ENCODE results near the gene BPIFB6.
A peak's percentile ranks its signal among the peaks of the same experiment; 100 is the strongest.
"Not testable (repeated sequence)": the region's sequence is repeated elsewhere in the genome, so short reads cannot be mapped to it uniquely, and the experiment has no call there.

The BPIFB6 gene

DNA sequence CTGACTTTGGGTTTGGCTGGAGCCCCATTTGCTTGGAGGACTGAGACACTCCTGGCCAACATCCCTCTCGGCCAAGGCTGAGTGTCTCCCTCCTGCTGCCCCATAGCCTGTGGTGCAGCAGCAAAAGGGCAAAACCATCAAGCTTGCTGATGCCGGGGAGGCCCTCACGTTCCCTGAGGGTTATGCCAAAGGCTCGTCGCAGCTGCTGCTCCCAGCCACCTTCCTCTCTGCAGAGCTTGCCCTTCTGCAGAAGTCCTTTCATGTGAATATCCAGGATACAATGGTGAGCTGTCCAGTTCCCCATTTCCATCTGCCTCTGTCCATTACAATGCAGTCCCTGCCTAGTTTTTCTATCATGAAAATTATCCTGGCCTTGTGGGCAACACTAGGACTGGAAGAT is 6.0 kb downstream of the BPIFB6 start:
- no peak for DNase-seq (ENCODE audit: low read depth)
- TF ChIP-seq, protein P1, sequence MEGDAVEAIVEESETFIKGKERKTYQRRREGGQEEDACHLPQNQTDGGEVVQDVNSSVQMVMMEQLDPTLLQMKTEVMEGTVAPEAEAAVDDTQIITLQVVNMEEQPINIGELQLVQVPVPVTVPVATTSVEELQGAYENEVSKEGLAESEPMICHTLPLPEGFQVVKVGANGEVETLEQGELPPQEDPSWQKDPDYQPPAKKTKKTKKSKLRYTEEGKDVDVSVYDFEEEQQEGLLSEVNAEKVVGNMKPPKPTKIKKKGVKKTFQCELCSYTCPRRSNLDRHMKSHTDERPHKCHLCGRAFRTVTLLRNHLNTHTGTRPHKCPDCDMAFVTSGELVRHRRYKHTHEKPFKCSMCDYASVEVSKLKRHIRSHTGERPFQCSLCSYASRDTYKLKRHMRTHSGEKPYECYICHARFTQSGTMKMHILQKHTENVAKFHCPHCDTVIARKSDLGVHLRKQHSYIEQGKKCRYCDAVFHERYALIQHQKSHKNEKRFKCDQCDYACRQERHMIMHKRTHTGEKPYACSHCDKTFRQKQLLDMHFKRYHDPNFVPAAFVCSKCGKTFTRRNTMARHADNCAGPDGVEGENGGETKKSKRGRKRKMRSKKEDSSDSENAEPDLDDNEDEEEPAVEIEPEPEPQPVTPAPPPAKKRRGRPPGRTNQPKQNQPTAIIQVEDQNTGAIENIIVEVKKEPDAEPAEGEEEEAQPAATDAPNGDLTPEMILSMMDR (conservative IDR thresholded peaks at IDR 0.05; ENCODE audit: low read length), result no peak
- no peak overlapping the region for H3K4me3 ChIP-seq (ENCODE audit: low read length)

DNA sequence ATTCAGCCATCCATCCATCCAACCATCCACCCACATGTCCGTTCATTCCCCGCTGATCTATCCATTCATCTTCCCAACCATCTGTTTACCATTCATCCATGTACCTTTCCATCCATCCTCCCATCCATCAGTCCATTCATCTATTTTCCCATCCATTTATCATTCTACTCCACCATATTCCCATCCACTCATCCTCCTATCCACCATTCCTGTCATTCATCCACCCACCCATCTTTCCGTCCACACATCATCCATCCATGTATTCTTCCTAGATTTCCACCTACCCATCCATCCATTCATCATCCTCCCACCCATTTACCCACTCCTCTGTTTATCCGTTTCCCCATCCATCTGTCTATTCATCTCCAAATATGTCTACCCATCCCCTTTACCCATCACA is 6.8 kb downstream of the BPIFB6 start:
- TF ChIP-seq, protein P1 (conservative IDR thresholded peaks at IDR 0.05; ENCODE audit: low read length), result no peak
- H3K4me3 ChIP-seq (ENCODE audit: low read length), result no peak overlapping the region
- DNase-seq (ENCODE audit: low read depth), result no peak

DNA sequence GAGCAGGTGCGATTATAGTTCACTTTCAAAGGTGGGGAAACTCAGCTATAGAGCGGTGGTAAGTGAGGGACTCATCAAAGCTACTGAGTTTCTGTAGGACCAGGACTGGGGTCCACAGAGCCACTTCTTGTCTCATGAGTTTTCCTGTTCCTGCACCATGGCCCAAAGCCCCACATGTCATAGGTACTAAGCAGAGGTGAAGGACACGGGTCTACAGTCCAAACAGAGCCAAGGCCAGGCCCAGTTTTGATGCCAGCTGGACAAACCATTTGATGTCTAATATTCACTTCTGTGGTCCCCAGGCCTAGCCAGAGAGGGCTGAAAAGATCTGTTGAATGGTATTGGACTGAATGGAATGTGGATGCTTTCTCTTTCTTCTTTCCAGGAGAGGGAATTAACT is 11.0 kb downstream of the BPIFB6 start:
- no peak overlapping the region for H3K4me3 ChIP-seq (ENCODE audit: low read length)
- TF ChIP-seq, protein P1 (conservative IDR thresholded peaks at IDR 0.05; ENCODE audit: low read length), result no peak
- DNase-seq (ENCODE audit: low read depth), result no peak

DNA sequence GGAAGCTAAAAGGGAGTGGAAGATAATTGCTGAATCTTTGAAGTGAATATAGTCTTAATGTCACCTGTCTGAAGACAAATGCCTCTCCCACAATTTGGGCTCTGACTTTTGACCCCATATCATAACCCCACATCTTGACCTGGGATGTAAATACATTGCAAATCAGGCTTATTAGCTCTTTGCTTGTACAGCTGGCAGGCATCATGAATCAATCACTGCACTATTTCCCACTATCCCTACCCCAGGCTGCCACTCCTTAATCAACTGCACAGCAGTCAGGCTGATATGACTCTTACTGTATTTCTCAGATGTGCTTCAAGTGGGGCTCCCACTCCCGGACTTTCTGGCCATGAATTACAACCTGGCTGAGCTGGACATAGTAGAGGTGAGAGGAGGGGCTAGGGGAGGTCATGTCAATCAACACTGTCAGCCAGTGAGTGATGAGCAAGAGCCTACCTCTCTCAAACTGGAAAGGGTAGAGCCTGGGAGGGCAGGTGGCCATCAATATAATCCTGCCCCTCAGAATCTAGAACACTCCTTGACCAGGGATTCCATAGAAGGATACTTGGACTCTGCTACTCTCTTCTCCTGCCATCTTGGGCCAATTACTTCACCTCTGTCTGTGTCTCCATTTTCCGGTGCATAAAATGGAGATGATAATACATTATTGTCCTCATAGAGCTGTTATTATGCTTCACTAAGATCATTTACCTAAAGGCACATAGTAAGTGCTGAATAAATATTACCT is 11.7 kb downstream of the BPIFB6 start:
- TF ChIP-seq, protein P1 (conservative IDR thresholded peaks at IDR 0.05; ENCODE audit: low read length), result no peak
- H3K4me3 ChIP-seq (ENCODE audit: low read length), result no peak overlapping the region
- DNase-seq (ENCODE audit: low read depth), result no peak

DNA sequence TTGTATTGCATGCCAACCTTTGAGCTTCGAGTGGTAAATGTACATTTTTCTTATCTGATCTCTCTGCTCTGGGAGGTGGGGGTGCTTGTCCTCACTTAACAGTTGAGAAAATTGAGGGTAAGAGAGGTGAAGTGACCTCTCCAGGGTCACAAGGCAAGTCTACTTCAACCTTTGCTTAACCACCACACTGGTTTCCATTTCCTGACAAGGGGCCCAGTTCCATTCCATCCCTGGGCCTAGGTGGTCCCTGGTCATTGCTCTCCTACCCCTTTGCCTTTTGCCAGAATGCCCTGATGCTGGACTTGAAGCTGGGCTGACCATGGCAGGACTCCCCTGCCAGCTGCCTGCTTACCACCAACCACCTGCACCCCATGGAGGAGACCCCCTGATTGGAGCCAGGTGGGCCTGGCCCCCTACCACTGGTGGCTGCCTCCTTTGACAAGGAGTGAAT is 12.3 kb downstream of the BPIFB6 start:
- H3K4me3 ChIP-seq (ENCODE audit: low read length), result no peak overlapping the region
- DNase-seq (ENCODE audit: low read depth), result no peak
- TF ChIP-seq, protein P1 (conservative IDR thresholded peaks at IDR 0.05; ENCODE audit: low read length), result no peak

DNA sequence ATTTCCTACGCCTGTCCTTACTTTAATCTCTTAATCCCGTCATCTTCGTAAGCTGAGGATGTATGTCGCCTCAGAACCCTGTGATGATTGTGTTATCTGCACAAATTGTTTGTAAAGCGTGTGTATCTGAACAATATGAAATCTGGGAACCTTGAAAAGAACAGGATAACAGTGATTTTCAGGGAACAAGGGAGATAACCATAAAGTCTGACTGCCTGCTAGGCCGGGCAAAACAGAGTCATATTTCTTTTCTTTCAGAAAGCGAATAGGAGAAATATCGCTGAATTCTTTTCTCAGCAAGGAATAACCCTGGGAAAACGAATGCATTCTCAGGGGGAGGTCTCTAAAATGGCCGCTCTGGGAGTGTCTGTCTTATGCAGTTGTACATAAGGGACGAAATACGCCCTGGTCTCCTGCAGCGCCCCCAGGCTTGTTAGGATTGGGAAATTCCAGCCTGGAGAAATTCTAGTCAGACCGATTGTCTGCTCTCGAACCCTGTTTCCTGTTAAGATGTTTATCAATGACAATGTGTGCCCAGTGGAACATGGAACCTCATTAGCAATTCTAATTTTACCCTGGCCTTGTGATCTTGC is 13.8 kb downstream of the BPIFB6 start:
- H3K4me3 ChIP-seq (ENCODE audit: low read length); DNase-seq (ENCODE audit: low read depth): not testable (repeated sequence)

DNA sequence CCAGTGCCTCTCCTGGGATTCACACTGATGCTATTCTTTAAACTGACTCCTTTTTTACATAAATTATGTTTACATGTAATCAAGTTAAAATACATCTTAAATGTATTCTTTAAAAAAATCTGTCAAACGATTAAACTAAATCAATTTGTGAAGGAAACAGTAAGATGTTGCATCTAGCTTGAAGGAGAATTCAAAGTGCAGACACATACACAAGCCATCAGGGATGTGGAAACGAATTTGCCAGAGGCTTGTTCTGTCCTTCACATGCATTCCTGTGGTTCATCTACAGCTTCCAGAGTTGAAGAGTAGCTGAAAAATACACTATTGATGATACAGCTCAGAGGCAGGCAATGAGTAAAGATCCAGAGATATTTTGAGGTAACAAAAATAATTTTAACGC is 15.0 kb downstream of the BPIFB6 start:
- peak; percentile 2 for DNase-seq (ENCODE audit: low read depth)
- no peak overlapping the region for H3K4me3 ChIP-seq (ENCODE audit: low read length)
- TF ChIP-seq, protein P1 (conservative IDR thresholded peaks at IDR 0.05; ENCODE audit: low read length), result no peak
